Esophagus squamous epithelium (tissue), 4 donors: Measurements from ENCODE around the gene TMEM37.

Experiments used
- CTCF ChIP-seq, 6 experiments: fragments of 450-650 bp in 4 of 6; fragments of 200-600 bp in 2 of 6; sonication (generic) in 2 of 6; IDR thresholded peaks; one replicate each; pipeline ENCODE4 v1.5.1; 2016 to 2019; ENCODE audit warnings: antibody characterized with exemption in 6 of 6, mild to moderate bottlenecking in 4 of 6, moderate library complexity in 4 of 6
- POLR2A ChIP-seq, 4 donors: fragments of 450-650 bp; IDR thresholded peaks; one replicate each; pipeline ENCODE4 v1.6.1; 2017; ENCODE audit warnings: antibody characterized with exemption in 4 of 4, mild to moderate bottlenecking in 4 of 4, moderate library complexity in 3 of 4

GRCh38 chr2:119430023-119430498, 1.6 kb upstream of the TMEM37 start:
- TF ChIP-seq CTCF (IDR thresholded peaks at IDR 0.05), result no peak
- no peak for TF ChIP-seq POLR2A (IDR thresholded peaks at IDR 0.05)
